ENCODE data around the gene HTR3C.

GRCh38 chr3:184077881-184078280, 25.0 kb downstream of the HTR3C start:
- no peak for TF ChIP-seq YY1 (IDR thresholded peaks at IDR 0.05; ENCODE audit: insufficient read depth, insufficient read length)
- no peak for TF ChIP-seq ZNF274 (IDR thresholded peaks at IDR 0.05; ENCODE audit: low read depth, low read length)

All from NT2/D1 (cell line).